Measurements from ENCODE around the gene MTF1.
"Not testable (repeated sequence)": the region's sequence is repeated elsewhere in the genome, so short reads cannot be mapped to it uniquely, and the experiment has no call there.

MTF1 gene

DNA sequence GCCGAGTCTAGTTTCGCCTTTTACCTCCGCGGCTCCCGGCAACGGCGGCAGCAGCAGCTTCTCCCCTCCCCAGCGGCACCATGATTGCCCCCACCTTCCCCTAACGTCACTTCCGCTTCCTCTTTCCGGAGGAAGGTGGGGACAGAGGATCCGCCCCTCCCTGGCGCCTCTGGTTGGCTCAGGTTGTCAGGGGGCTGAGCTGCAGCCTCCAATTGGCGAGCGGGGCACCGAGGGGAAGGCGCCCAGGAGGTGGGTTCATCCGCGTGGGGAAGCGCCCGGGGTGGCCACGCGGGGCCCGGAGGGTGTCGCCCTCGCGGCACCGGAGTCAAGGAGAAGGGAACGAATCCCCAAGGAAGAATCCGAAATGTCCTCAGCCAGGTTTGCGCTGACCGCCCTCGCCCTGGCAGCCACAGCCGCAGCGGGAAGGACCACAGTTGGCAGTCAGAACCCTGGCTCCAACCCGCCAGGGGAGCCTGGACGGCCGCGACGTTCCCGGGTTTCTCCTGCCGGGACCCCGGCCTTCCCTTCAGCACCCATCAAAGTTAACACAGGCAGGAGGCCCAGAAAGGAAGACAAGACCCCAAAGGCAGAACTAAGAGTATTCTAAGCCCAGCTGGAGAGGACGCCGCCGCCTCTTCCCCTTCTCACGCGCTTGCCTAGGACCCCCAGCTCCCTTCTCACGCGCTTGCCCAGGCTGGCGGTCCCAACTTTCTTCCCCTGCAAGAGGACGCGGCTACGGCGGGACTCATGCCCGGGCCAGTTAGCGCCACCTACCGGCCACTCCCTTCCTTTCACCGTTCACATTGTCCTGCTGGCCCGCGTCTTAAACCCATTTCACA is at the start of gene MTF1:
Gene MTF1 (minus strand): TSS at position 86 of the 839 bp plus-strand sequence. CDS start 1,934 bp downstream, outside the sequence.
- peak; percentile 98 for DNase-seq

GRCh38 chr1:37908531-37908930 is 49.1 kb upstream of the MTF1 start:
- DNase-seq: not testable (repeated sequence)

More for the DNA sequence above, at the start of gene MTF1:
- TF ChIP-seq POLR2A (IDR thresholded peaks at IDR 0.05; ENCODE audit: low read length) (peak; percentile 87), GATA1 (IDR thresholded peaks at IDR 0.05; ENCODE audit: low read depth, low read length) (no peak)

GRCh38 chr1:37907416-37908125 is 48.2 kb upstream of the MTF1 start:
- not testable (repeated sequence) for DNase-seq

DNA sequence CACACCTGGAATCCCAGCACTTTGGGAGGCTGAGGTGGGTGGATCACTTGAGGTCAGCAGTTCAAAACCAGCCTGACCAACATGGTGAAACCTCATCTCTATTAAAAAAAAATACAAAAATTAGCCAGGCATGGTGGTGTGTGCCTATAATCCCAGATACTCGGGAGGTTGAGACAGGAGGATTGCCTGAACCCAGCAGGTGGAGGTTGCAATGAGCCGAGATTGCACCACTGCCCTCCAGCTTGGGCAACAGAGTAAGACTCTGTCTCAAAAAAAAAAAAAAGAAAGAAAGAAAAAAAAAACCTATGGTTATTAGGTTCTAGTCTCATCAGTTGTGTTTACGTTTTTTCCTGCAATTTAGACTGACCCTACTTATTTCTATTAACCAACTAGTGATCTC is 47.2 kb upstream of the MTF1 start:
- DNase-seq: not testable (repeated sequence)

- DNase-seq: no peak
- TF ChIP-seq GATA1 (IDR thresholded peaks at IDR 0.05; ENCODE audit: low read depth, low read length) (no peak), POLR2A (IDR thresholded peaks at IDR 0.05; ENCODE audit: low read length) (no peak)
Observed at GRCh38 chr1:37905727-37906126, 46.3 kb upstream of the MTF1 start.

- not testable (repeated sequence) for DNase-seq
Observed at GRCh38 chr1:37903921-37904320, 44.5 kb upstream of the MTF1 start.

GRCh38 chr1:37902983-37903382 is 43.6 kb upstream of the MTF1 start:
- TF ChIP-seq POLR2A (IDR thresholded peaks at IDR 0.05; ENCODE audit: low read length): no peak
- no peak for TF ChIP-seq GATA1 (IDR thresholded peaks at IDR 0.05; ENCODE audit: low read depth, low read length)
- no peak for DNase-seq

GRCh38 chr1:37901893-37902225 is 42.5 kb upstream of the MTF1 start:
- DNase-seq: no peak
- TF ChIP-seq POLR2A (IDR thresholded peaks at IDR 0.05; ENCODE audit: low read length) (no peak), GATA1 (IDR thresholded peaks at IDR 0.05; ENCODE audit: low read depth, low read length) (no peak)

GRCh38 chr1:37901191-37901892 is 42.0 kb upstream of the MTF1 start:
- no peak for DNase-seq
- TF ChIP-seq POLR2A (IDR thresholded peaks at IDR 0.05; ENCODE audit: low read length): no peak
- TF ChIP-seq GATA1 (IDR thresholded peaks at IDR 0.05; ENCODE audit: low read depth, low read length): no peak

- DNase-seq: not testable (repeated sequence)
Observed at GRCh38 chr1:37897563-37897962, 38.2 kb upstream of the MTF1 start.

GRCh38 chr1:37893673-37894072 is 34.3 kb upstream of the MTF1 start:
- no peak for DNase-seq
- TF ChIP-seq GATA1 (IDR thresholded peaks at IDR 0.05; ENCODE audit: low read depth, low read length) (no peak), POLR2A (IDR thresholded peaks at IDR 0.05; ENCODE audit: low read length) (no peak)

DNA sequence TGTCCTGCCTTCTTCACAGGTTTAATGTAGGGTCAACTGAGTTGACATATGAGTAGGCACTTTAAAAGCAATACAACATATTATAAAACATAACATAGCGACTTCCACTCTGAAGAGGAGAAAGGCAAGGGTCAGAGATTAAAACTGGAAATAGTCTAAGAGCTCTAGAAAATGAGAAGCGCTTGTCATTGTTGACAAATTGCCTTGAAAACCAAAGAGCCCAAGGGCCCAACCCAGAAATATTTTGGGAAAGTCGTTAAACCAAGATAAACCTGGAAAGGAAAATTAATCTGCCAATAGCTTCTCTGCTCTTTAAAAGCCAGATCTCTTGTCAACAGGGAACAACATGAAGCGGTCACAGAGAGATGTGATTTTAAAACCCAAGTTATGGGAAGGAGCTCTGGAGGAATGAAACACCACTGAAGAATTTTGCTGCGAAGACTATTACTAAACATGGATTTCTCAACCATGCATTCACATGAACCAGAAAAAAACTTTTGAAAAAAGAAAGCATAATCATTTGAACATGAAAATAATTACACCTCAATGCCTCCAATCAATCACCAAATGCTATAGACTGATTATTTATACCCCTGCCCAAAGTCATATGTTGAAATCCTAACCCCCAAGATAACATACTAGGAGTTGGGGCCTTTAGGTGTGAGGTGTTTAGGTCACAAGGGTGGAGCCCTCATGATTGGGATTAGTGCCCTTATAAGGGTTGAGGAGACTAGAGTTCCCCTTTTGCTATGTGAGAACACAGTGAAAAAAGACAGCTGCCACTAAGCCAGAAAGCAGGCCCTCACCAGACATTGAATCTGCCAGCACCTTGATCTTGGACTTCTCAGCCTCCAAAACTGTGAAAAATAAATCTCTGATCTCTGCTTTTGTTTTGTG is 33.0 kb upstream of the MTF1 start:
- TF ChIP-seq POLR2A (IDR thresholded peaks at IDR 0.05; ENCODE audit: low read length): no peak
- no peak for TF ChIP-seq GATA1 (IDR thresholded peaks at IDR 0.05; ENCODE audit: low read depth, low read length)
- no peak for DNase-seq

DNA sequence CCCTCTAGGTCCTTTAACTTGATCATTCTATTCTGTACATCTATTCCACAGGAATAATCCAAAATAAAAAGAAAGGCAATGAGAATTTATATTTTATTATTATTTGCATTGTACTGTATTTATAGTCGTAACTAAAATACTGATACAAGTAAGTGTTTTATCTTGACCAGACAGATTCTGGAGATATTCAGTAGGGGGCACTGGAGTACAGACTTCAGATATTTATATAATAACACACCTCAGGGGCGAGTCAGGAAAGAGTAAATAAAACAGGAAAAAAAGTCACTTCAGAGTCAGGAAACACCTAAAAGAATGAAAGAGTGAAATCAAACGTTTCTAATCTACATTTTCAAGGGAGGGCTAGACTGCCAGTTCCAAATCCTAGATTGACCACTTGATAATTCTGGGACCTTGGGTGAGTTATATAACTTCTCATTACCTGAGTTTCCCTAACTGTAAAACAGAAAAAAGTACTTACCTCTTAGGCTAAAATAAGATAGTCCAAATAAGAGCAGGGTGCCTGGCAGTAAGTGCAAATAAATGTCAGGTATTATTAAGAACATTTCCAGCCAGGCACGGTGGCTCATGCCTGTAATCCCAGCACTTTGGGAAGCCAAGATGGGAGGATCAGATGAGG is 31.1 kb upstream of the MTF1 start:
- peak; percentile 62 to 66 for DNase-seq

More for the DNA sequence above, 31.1 kb upstream of the MTF1 start:
- TF ChIP-seq GATA1 (IDR thresholded peaks at IDR 0.05; ENCODE audit: low read depth, low read length) (no peak), POLR2A (IDR thresholded peaks at IDR 0.05; ENCODE audit: low read length) (no peak)

All from erythroblast (primary cell).